ENCODE measurements around the gene NT5E.

The NT5E gene

DNA sequence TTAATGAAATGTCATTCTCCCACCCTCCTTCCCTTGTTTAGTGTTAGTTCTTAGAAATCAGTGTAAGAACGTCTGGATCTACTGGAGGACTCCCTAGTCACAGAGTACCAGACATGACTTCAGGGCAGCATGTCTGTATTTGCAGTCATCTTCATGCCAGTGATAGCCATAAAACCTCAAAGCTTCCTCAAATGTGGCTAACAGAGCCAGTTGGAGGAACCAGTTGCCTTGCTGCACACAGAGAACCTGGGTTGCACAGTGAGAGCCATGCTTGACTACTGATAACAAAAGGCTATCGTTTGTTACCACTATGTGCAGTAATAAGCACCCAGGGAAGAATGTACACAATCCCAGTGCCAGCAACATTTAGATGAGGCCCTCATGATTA is 20.1 kb downstream of the NT5E start:
- no peak overlapping the region for H3K4me3 ChIP-seq (ENCODE audit: low read depth, low read length)
- no peaks in the 10 kb centered on the region for H3K36me3 ChIP-seq (ENCODE audit: control insufficient read depth, insufficient read depth, low read length)
- no peaks in the 10 kb centered on the region for H3K27me3 ChIP-seq (ENCODE audit: control insufficient read depth, insufficient read depth, low read length)
- no peaks in the 10 kb centered on the region for H3K9me3 ChIP-seq (ENCODE audit: control insufficient read depth, insufficient read depth, low read depth, low read length)
- no peak overlapping the region for H3K27ac ChIP-seq (ENCODE audit: low read depth, low read length)
- H3K4me1 ChIP-seq (ENCODE audit: control insufficient read depth, insufficient read depth, low read length): no peaks in the 10 kb centered on the region
- H3K9ac ChIP-seq (ENCODE audit: low read length): no peak overlapping the region

DNA sequence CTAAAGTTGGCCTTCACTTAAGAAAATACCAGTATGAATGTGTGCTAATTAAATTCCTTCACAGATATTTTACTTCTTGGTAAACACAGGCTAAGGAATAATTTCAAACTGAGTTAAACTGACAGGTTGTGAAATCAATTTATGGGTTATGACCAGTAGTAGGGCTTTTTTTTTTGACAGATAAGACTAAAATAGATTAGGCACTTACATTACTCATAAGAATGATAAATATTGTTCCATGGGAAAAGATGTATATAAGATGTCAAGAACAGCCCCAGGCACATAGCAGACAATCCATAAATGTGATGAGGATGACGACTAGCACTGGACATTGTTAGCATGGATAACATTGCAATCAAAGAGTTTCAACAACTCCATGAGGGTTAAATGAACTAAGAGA is 22.9 kb downstream of the NT5E start:
- Histone ChIP-seq H3K27me3 (ENCODE audit: control insufficient read depth, insufficient read depth, low read length) (no peaks in the 10 kb centered on the region), H3K4me1 (ENCODE audit: control insufficient read depth, insufficient read depth, low read length) (no peaks in the 10 kb centered on the region; the same call in 1 of the 2 replicates), H3K9me3 (ENCODE audit: control insufficient read depth, insufficient read depth, low read depth, low read length) (peaks cover 7% of the 10 kb centered on the region; the same call in 1 of the 2 replicates), H3K36me3 (ENCODE audit: control insufficient read depth, insufficient read depth, low read length) (no peaks in the 10 kb centered on the region), H3K27ac (ENCODE audit: low read depth, low read length) (no peak overlapping the region), H3K9ac (ENCODE audit: low read length) (no peak overlapping the region), H3K4me3 (ENCODE audit: low read depth, low read length) (no peak overlapping the region)

DNA sequence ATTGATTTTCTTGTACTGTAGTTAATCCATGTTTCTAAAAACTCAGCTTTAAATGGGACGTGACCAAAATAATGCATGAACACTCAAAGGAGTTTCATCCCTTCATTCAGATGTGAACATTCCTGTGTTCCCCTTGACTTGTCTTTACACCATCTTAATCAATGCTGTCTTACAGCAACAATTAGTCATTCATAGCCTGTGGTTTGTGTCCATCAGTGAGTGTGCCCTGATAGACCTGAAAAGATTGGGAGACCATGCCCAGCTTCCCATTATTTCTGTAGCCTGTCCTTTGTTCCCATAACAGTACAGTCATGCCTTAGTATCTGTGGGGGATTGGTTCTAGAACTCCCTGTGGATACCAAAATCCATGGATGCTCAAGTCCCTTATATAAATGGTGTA is 23.9 kb downstream of the NT5E start:
- Histone ChIP-seq H3K4me1 (ENCODE audit: control insufficient read depth, insufficient read depth, low read length) (no peaks in the 10 kb centered on the region; the same call in 1 of the 2 replicates), H3K4me3 (ENCODE audit: low read depth, low read length) (no peak overlapping the region), H3K9me3 (ENCODE audit: control insufficient read depth, insufficient read depth, low read depth, low read length) (peaks cover 7% of the 10 kb centered on the region; the same call in 1 of the 2 replicates), H3K9ac (ENCODE audit: low read length) (no peak overlapping the region), H3K27ac (ENCODE audit: low read depth, low read length) (no peak overlapping the region), H3K27me3 (ENCODE audit: control insufficient read depth, insufficient read depth, low read length) (no peaks in the 10 kb centered on the region), H3K36me3 (ENCODE audit: control insufficient read depth, insufficient read depth, low read length) (no peaks in the 10 kb centered on the region)

DNA sequence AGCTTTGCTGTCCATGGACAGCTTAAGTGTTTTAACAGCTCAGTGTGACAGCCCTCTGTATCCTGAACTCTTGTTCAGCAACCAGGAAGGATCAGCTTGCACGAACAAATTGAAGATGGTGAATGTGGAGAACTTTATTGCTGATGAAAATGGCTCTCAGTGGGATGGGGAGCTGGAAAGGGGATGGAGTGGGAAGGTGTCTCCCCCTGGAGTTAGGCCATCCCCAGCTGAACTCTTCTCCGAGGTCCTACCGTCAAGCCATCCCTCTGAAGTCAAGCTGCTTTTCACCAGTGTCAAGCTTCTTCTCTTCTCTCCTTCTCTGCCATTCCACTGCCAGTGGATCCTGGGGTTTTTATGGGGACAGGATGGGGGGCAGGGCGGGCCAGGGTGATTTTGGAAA is 26.6 kb downstream of the NT5E start:
- Histone ChIP-seq H3K9ac (ENCODE audit: low read length) (no peak overlapping the region), H3K36me3 (ENCODE audit: control insufficient read depth, insufficient read depth, low read length) (no peaks in the 10 kb centered on the region), H3K27me3 (ENCODE audit: control insufficient read depth, insufficient read depth, low read length) (no peaks in the 10 kb centered on the region), H3K9me3 (ENCODE audit: control insufficient read depth, insufficient read depth, low read depth, low read length) (peaks cover 7% of the 10 kb centered on the region; the same call in 1 of the 2 replicates), H3K4me1 (ENCODE audit: control insufficient read depth, insufficient read depth, low read length) (no peaks in the 10 kb centered on the region; the same call in 1 of the 2 replicates), H3K27ac (ENCODE audit: low read depth, low read length) (no peak overlapping the region), H3K4me3 (ENCODE audit: low read depth, low read length) (no peak overlapping the region)

DNA sequence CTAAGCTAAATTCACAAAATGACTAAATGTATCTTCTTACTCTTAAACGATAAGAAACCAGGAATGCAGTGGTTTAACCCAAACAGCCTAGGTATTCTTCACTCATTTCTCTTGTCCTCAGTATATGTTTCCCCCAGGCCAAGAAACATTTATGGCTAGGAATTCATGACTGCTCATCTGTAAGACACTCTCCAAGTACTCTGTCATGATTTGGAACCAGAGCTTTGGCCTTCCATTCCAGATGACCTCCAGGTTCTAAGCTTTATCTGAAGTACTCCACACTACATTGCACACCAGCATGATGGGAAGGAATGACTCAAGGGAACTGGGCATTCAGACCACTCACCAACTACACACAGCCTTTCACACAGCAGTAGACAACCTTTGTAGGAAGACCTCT is 29.3 kb downstream of the NT5E start:
- Histone ChIP-seq H3K27ac (ENCODE audit: low read depth, low read length) (no peak overlapping the region), H3K9me3 (ENCODE audit: control insufficient read depth, insufficient read depth, low read depth, low read length) (peaks cover 7% of the 10 kb centered on the region; the same call in 1 of the 2 replicates), H3K4me3 (ENCODE audit: low read depth, low read length) (no peak overlapping the region), H3K4me1 (ENCODE audit: control insufficient read depth, insufficient read depth, low read length) (peaks cover 3% of the 10 kb centered on the region; the same call in 1 of the 2 replicates), H3K9ac (ENCODE audit: low read length) (no peak overlapping the region), H3K27me3 (ENCODE audit: control insufficient read depth, insufficient read depth, low read length) (no peaks in the 10 kb centered on the region; the same call in 1 of the 2 replicates), H3K36me3 (ENCODE audit: control insufficient read depth, insufficient read depth, low read length) (no peaks in the 10 kb centered on the region)

DNA sequence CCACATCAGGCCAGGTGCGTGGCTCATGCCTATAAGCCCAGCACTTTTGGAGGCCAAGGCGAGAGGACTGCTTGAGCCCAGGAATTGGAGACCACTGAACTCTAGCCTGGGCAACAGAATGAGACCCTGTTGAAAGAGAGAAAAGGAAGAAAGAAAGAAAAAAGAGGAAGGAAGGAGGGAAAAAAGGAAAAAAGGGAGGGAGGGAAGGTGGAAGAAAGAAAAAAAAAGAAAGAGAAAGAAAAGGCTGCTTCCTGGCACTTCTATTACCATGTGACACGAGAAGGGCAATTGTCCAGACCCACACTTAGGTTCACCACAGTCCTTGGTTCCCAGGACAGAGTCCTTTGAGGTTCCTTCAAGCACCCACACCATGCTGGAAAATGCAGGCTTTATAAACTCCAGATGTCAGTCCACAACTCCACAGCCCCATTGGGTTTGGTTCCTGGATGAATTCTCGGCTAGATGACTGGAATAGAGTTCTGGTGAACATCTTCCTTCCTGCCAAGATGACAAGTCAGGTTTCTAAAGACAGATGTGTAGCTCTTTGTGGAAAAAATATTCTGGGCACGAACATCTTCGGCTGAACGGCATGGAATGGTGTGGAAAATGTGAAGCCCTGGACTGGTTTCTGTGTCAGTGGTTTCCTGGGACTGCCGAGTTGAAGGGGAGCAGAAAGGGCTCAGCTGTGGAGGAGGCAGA is 32.5 kb downstream of the NT5E start:
- H3K4me3 ChIP-seq (ENCODE audit: low read depth, low read length): no peak overlapping the region
- H3K27ac ChIP-seq (ENCODE audit: low read depth, low read length): no peak overlapping the region
- no peaks in the 10 kb centered on the region for H3K36me3 ChIP-seq (ENCODE audit: control insufficient read depth, insufficient read depth, low read length)
- H3K27me3 ChIP-seq (ENCODE audit: control insufficient read depth, insufficient read depth, low read length): no peaks in the 10 kb centered on the region; the same call in 1 of the 2 replicates
- H3K9me3 ChIP-seq (ENCODE audit: control insufficient read depth, insufficient read depth, low read depth, low read length): no peaks in the 10 kb centered on the region
- H3K4me1 ChIP-seq (ENCODE audit: control insufficient read depth, insufficient read depth, low read length): peaks cover 3% of the 10 kb centered on the region; the same call in 1 of the 2 replicates
- no peak overlapping the region for H3K9ac ChIP-seq (ENCODE audit: low read length)

DNA sequence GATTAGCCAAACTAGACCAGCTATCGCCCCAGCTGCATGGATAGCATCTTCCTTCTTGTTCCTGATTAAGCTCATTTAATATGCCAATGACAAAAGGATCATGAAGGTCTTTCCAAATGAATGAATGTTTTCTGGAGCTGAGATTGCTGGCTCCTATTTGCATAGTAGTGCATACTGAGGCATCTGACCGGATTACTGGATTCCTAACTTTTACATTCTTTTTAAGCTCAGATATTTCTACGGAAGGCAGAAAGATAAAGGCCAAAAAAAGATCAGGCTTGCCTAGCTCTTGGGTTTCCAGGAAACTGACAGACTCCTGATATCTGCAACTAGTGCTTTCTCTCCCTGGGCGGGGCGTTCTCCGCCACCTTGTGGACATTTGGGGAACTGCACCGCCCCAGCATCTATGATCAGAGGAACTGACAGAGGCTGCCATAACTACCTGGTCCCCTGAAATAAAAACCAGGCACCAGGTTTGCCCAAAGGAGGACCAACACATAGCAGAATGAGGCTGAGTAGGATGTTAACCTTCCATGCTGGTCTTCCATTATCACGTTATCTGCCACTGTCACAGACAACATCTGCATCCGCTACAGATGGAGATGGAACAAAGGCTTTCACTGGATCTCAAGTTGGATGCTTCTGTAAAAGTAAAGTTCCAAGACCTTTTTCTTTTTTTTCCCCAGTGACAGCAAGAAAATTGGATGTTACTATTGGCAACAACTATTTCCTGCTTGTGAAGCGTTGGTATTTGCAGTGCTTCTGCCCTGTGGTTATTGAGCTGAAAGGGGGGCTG is 33.2 kb downstream of the NT5E start:
- Histone ChIP-seq H3K9me3 (ENCODE audit: control insufficient read depth, insufficient read depth, low read depth, low read length) (no peaks in the 10 kb centered on the region), H3K27ac (ENCODE audit: low read depth, low read length) (no peak overlapping the region), H3K9ac (ENCODE audit: low read length) (no peak overlapping the region)

DNA sequence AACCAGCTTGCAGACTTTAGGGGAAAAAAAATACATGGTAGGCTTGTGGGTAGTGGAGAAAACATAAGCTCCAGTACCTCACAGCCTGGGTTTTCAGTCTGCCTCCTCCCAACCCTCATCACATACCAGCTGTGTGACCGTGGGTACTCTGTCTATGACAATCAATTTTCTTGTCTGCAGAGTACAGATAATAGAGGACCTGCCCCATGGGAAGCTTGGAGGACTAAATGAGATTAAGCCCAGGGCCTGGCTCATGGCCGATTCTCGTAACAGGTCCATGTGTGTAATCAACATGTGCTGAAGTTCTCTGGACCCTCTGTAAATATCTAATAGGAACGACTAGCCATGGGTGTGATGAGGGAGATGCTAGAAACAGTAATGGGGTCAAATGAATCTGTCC is 34.0 kb downstream of the NT5E start:
- no peaks in the 10 kb centered on the region for H3K9me3 ChIP-seq (ENCODE audit: control insufficient read depth, insufficient read depth, low read depth, low read length)
- H3K36me3 ChIP-seq (ENCODE audit: control insufficient read depth, insufficient read depth, low read length): no peaks in the 10 kb centered on the region
- H3K9ac ChIP-seq (ENCODE audit: low read length): no peak overlapping the region
- no peak overlapping the region for H3K4me3 ChIP-seq (ENCODE audit: low read depth, low read length)
- peaks cover 3% of the 10 kb centered on the region; the same call in 1 of the 2 replicates for H3K4me1 ChIP-seq (ENCODE audit: control insufficient read depth, insufficient read depth, low read length)
- H3K27ac ChIP-seq (ENCODE audit: low read depth, low read length): no peak overlapping the region
- H3K27me3 ChIP-seq (ENCODE audit: control insufficient read depth, insufficient read depth, low read length): no peaks in the 10 kb centered on the region; the same call in 1 of the 2 replicates

More for the DNA sequence above, 33.2 kb downstream of the NT5E start:
- Histone ChIP-seq H3K4me1 (ENCODE audit: control insufficient read depth, insufficient read depth, low read length) (peaks cover 3% of the 10 kb centered on the region; the same call in 1 of the 2 replicates), H3K36me3 (ENCODE audit: control insufficient read depth, insufficient read depth, low read length) (no peaks in the 10 kb centered on the region), H3K4me3 (ENCODE audit: low read depth, low read length) (no peak overlapping the region), H3K27me3 (ENCODE audit: control insufficient read depth, insufficient read depth, low read length) (no peaks in the 10 kb centered on the region; the same call in 1 of the 2 replicates)

DNA sequence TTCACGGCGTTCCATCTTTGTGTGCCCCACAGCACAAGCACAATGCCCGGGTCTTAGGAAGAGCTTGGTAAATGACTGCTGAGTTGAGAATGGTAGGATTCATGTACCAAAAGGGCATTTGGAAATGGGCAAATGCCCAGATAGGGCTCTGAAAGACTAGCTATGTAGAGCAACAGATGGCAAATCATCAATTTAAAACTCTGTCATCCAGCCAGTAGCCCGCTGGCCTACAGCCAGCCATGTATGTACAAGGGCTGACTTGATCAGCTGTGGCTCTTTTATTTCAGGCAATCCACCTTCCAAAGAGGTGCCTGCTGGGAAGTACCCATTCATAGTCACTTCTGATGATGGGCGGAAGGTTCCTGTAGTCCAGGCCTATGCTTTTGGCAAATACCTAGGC is 35.1 kb downstream of the NT5E start:
- no peak overlapping the region for H3K9ac ChIP-seq (ENCODE audit: low read length)
- no peaks in the 10 kb centered on the region for H3K9me3 ChIP-seq (ENCODE audit: control insufficient read depth, insufficient read depth, low read depth, low read length)
- no peak overlapping the region for H3K27ac ChIP-seq (ENCODE audit: low read depth, low read length)
- no peaks in the 10 kb centered on the region for H3K36me3 ChIP-seq (ENCODE audit: control insufficient read depth, insufficient read depth, low read length)
- no peaks in the 10 kb centered on the region; the same call in 1 of the 2 replicates for H3K27me3 ChIP-seq (ENCODE audit: control insufficient read depth, insufficient read depth, low read length)
- H3K4me3 ChIP-seq (ENCODE audit: low read depth, low read length): no peak overlapping the region
- peaks cover 3% of the 10 kb centered on the region; the same call in 1 of the 2 replicates for H3K4me1 ChIP-seq (ENCODE audit: control insufficient read depth, insufficient read depth, low read length)

DNA sequence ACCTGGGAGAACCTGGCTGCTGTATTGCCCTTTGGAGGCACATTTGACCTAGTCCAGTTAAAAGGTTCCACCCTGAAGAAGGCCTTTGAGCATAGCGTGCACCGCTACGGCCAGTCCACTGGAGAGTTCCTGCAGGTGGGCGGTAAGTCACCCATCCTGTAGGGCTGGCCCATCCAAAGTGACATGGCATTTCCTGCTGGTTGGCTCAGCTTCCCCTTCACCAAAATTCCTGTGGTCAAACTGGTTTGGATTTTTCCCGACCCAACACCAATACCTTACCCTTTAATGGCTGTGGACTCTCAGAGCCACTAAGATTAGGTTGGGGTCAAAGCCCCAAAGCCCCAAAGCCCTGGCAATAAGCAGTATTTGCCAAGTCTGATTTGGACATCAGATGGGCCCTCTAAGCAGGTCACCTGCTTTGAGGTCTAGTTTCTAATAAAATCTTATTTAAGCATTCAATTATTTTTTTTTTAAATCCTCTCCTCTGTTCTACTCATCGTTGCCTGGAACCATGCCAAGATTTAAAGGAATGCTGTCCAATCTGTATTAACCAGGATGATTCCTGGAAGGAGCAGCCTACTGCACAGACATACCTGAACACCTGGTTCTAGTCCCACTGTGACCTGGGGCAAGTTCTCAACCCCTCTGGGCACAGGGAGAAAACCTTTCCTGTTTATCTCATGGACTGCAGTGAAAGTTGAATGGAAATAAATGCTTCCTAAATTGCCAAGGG is 40.8 kb downstream of the NT5E start:
- no peak overlapping the region for H3K27ac ChIP-seq (ENCODE audit: low read depth, low read length)
- H3K4me1 ChIP-seq (ENCODE audit: control insufficient read depth, insufficient read depth, low read length): no peaks in the 10 kb centered on the region
- no peaks in the 10 kb centered on the region for H3K9me3 ChIP-seq (ENCODE audit: control insufficient read depth, insufficient read depth, low read depth, low read length)
- no peak overlapping the region for H3K9ac ChIP-seq (ENCODE audit: low read length)
- no peaks in the 10 kb centered on the region for H3K27me3 ChIP-seq (ENCODE audit: control insufficient read depth, insufficient read depth, low read length)
- no peaks in the 10 kb centered on the region for H3K36me3 ChIP-seq (ENCODE audit: control insufficient read depth, insufficient read depth, low read length)
- H3K4me3 ChIP-seq (ENCODE audit: low read depth, low read length): no peak overlapping the region
